Ascending aorta (tissue), 2 donors: Measurements from ENCODE around the gene HSPD1. TPM values are rescaled to one million over a fixed set of nuclear protein-coding genes. Genes with fewer than 3 reads are reported as not detected.
"Not testable (repeated sequence)": the region's sequence is repeated elsewhere in the genome, so short reads cannot be mapped to it uniquely, and the experiment has no call there.

Experiments
- DNase-seq, 2 donors: peaks; one replicate each; pipeline ENCODE4 v3.0.0-alpha.2; 2019; ENCODE audit warnings: low spot score in 2 of 2
- H3K27ac ChIP-seq, 2 donors: fragments of 200-600 bp; sonication (generic); one replicate each; pipeline ENCODE4 v1.5.1; 2016 to 2017; ENCODE audit warnings: mild to moderate bottlenecking in 1 of 2
- H3K27me3 ChIP-seq: fragments of 200-600 bp; sonication (generic); one replicate; pipeline ENCODE4 v1.5.1; 2017
- H3K36me3 ChIP-seq, 2 donors: fragments of 200-600 bp; sonication (generic); one replicate each; pipeline ENCODE4 v1.5.1; 2016
- H3K4me1 ChIP-seq, 2 donors: fragments of 200-600 bp; sonication (generic); one replicate each; pipeline ENCODE4 v1.5.1; 2016 to 2017; ENCODE audit warnings: mild to moderate bottlenecking in 1 of 2
- H3K4me3 ChIP-seq, 2 donors: fragments of 200-600 bp; sonication (generic); one replicate each; pipeline ENCODE4 v1.5.1; 2016 to 2017; ENCODE audit warnings: mild to moderate bottlenecking in 1 of 2
- H3K9me3 ChIP-seq, 2 donors: fragments of 200-600 bp; sonication (generic); one replicate each; pipeline ENCODE4 v1.5.1; 2016
- intact Hi-C: fragments of 100-400 bp; cut with DNase I; formaldehyde crosslinking; loops from one replicate; pipeline ENCODE4 v1.15.1; 2023
- total RNA-seq: library from RNA; depleted of rRNA; stranded (reverse); fragments of >200 nt; gene quantifications from one replicate; pipeline ENCODE4 v1.1.0, GENCODE V29; 2016
- TF ChIP-seq, protein P1 (sequence below), 3 experiments: fragments of 200-600 bp in 2 of 3; fragments of 450-650 bp in 1 of 3; sonication (generic) in 2 of 3; IDR thresholded peaks; one replicate each; pipeline ENCODE4 v1.5.1; 2016 to 2019; ENCODE audit warnings: antibody characterized with exemption in 3 of 3, mild to moderate bottlenecking in 1 of 3, moderate library complexity in 1 of 3

Gene HSPD1
- total RNA-seq, 1 donor from 2014 or later = 110 TPM

DNA sequence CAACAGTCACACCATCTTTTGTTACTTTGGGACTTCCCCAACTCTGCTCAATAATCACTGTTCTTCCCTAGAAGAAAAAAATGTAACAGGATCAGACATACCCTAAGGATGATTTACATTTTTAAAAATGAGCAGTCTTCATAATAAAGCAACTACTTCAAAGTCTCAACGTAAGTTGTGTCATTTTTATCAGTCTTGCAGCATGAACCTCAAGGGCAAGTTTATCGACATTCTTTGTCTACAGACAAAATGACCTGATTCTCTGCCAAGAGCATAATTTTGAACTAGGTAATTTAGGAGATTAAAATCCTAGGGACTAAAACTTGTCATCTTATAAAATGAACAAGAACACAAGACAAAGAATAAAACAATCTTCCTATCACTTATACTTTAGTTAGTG lies 2.3 kb downstream of the HSPD1 start:
- Histone ChIP-seq H3K9me3 (no peaks in the 10 kb centered on the region), H3K4me1 (peaks cover 11 to 40% of the 10 kb centered on the region in 2 donors), H3K27me3 (no peaks in the 10 kb centered on the region)

DNA sequence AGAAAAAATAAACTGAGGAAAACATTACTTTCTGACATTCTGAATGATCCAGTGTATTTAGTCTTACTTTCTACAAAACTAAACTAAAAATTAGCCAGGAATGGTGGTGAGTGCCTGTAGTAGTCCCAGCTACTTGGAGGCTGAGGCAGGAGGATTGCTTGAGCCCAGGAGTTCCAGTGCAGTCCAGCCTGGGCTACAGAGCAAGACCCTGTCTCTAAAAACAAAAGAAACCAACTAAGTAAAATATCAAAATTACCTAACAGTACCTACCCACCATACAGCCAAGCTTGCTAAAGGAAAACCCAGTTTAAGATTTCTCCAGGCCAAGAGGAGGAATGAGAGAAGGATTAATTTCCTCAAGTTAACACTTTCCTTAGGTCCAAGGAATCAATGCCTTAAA lies 2.9 kb downstream of the HSPD1 start:
- no peak for DNase-seq
- intact Hi-C loops = no loop called here
- no peaks in the 10 kb centered on the region for H3K27me3 ChIP-seq
- no peak overlapping the region for H3K4me3 ChIP-seq
- peaks cover 42 to 56% of the 10 kb centered on the region in 2 donors for H3K36me3 ChIP-seq
- H3K9me3 ChIP-seq = no peaks in the 10 kb centered on the region
- H3K4me1 ChIP-seq = peaks cover 8 to 35% of the 10 kb centered on the region in 2 donors
- TF ChIP-seq, protein P1, sequence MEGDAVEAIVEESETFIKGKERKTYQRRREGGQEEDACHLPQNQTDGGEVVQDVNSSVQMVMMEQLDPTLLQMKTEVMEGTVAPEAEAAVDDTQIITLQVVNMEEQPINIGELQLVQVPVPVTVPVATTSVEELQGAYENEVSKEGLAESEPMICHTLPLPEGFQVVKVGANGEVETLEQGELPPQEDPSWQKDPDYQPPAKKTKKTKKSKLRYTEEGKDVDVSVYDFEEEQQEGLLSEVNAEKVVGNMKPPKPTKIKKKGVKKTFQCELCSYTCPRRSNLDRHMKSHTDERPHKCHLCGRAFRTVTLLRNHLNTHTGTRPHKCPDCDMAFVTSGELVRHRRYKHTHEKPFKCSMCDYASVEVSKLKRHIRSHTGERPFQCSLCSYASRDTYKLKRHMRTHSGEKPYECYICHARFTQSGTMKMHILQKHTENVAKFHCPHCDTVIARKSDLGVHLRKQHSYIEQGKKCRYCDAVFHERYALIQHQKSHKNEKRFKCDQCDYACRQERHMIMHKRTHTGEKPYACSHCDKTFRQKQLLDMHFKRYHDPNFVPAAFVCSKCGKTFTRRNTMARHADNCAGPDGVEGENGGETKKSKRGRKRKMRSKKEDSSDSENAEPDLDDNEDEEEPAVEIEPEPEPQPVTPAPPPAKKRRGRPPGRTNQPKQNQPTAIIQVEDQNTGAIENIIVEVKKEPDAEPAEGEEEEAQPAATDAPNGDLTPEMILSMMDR (IDR thresholded peaks at IDR 0.05) = no peak
- H3K27ac ChIP-seq = no peak overlapping the region

More for the DNA sequence above, 2.3 kb downstream of the HSPD1 start:
- peak overlapping the region in 1 of 2 donors; percentile 94 for H3K4me3 ChIP-seq
- intact Hi-C loops = no loop called here
- DNase-seq = no peak
- TF ChIP-seq, protein P1 (IDR thresholded peaks at IDR 0.05) = no peak
- peaks cover 35 to 55% of the 10 kb centered on the region in 2 donors for H3K36me3 ChIP-seq
- no peak overlapping the region for H3K27ac ChIP-seq

DNA sequence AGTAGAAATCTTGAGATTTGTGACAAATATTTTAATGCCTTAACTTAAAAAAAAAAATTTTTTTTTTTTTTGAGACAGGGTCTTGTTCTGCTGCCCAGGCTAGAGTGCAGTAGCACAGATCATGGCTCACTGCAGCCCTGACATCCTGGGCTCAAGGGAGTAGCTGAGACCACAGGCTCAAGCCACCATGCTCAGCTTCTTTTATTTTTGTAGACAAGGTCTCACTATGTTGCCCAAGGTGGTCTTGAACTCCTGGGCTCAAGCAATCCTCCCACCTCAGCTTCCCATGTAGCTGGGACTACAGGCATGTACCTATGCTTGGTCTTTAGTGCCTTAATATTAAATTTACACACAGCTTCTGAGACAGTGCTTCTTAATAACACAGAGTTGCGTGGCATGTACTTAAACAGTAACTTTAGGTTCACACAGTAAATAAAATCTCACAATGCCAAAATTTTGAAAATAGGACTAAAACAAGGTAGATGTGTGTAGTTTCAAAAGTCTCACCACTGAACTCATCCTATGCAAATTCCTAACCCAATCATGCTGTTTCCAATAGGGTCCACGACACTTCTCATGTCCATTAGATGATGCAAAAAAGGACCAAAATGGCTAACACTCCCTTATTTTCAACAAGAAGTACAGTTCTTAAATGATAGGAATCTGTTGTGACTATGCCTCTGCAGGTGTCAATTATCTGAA lies 4.1 kb downstream of the HSPD1 start:
- peaks cover 4 to 29% of the 10 kb centered on the region in 2 donors for H3K4me1 ChIP-seq
- DNase-seq = no peak
- intact Hi-C loops = no loop called here
- H3K36me3 ChIP-seq = peaks cover 53 to 66% of the 10 kb centered on the region in 2 donors
- no peak overlapping the region for H3K4me3 ChIP-seq
- TF ChIP-seq, protein P1 (IDR thresholded peaks at IDR 0.05) = no peak
- H3K27me3 ChIP-seq = no peaks in the 10 kb centered on the region
- H3K27ac ChIP-seq = no peak overlapping the region
- no peaks in the 10 kb centered on the region for H3K9me3 ChIP-seq

DNA sequence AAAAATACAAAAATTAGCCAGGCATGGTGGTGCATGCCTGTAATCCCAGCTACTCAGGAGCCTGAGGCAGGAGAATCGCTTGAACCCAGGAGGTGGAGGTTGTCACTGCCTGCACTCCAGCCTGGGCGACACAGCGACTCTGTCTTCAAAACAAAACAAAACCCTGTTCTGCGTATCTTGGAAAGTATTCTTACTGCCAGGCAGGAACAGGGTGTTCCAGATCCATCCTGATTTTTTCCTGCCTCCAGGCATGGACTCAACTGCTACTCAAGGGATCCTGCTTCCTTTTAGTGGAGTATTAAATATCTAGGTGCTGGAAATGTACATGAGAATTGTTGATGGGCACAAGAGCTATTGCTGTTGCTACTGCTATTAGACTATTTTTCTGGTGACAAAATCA lies 12.3 kb downstream of the HSPD1 start:
- TF ChIP-seq, protein P1 (IDR thresholded peaks at IDR 0.05) = no peak
- no peaks in the 10 kb centered on the region for H3K4me1 ChIP-seq
- DNase-seq = no peak
- peaks cover 8 to 19% of the 10 kb centered on the region in 2 donors for H3K9me3 ChIP-seq
- H3K4me3 ChIP-seq = no peak overlapping the region
- no peak overlapping the region for H3K27ac ChIP-seq
- no peaks in the 10 kb centered on the region for H3K27me3 ChIP-seq
- intact Hi-C loops = no loop called here
- H3K36me3 ChIP-seq = peaks cover 61 to 81% of the 10 kb centered on the region in 2 donors

DNA sequence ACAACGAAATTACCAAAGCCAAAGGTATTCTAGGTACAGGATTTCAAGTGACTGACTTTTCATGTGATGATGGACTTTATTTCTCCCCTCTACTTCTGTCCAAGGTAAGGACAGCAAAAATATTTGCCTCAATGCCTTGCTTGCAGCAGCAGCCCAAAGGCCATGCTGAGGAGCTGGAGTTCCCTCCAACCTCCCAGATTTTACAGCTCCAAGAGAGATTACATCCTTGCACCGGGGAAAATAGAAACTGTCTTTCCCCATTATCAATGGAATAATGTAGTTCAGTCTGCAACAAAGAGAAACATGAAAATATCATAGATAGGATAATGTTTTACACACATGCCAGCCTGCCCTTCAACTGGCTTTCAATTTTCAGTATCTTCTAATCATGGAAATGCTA lies 13.5 kb downstream of the HSPD1 start:
- TF ChIP-seq, protein P1 (IDR thresholded peaks at IDR 0.05) = no peak
- H3K27ac ChIP-seq = no peak overlapping the region
- peaks cover 52 to 74% of the 10 kb centered on the region in 2 donors for H3K36me3 ChIP-seq
- H3K4me3 ChIP-seq = no peak overlapping the region
- peaks cover 8 to 19% of the 10 kb centered on the region in 2 donors for H3K9me3 ChIP-seq
- no peaks in the 10 kb centered on the region for H3K27me3 ChIP-seq
- no peaks in the 10 kb centered on the region for H3K4me1 ChIP-seq
- intact Hi-C loops = no loop called here
- no peak for DNase-seq

DNA sequence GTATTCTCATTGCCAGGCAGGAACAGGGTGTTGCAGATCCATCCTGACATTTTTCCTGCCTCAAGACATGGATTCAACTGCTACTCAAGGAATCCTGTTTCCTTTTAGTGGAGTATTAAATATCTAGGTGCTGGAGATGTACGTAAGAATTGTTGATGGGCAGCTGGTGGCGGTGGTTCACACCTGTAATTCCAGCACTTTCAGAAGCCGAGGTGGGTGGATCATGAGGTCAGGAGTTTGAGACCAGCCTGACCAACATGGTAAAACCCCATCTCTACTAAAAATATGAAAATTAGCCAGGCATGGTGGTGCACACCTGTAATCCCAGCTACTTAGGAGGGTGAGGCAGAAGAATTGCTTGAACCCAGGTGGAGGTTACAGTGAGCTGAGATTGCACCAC lies 15.4 kb downstream of the HSPD1 start:
- DNase-seq, H3K27ac ChIP-seq, intact Hi-C loops, H3K4me3 ChIP-seq, H3K4me1 ChIP-seq, H3K27me3 ChIP-seq: not testable (repeated sequence)
- H3K36me3 ChIP-seq = peaks cover 36 to 58% of the 10 kb centered on the region in 2 donors
- peaks cover 8 to 19% of the 10 kb centered on the region in 2 donors for H3K9me3 ChIP-seq
